Left ventricle myocardium inferior (tissue), 1 donor: Measurements from ENCODE around the gene ANGPT4. TPM values are rescaled to one million over a fixed set of nuclear protein-coding genes. Genes with fewer than 3 reads are reported as not detected.

Source experiments
- DNase-seq: peaks from one replicate; pipeline ENCODE4 v3.0.0-alpha.2; 2020
- H3K27ac ChIP-seq: fragments of 200-600 bp; replicated peaks from 2 replicates; pipeline ENCODE4 v1.8.0; 2021
- H3K27me3 ChIP-seq: fragments of 200-600 bp; 2 replicates; pipeline ENCODE4 v1.8.0; 2021; ENCODE audit warnings: low read depth
- H3K36me3 ChIP-seq: fragments of 200-600 bp; 2 replicates; pipeline ENCODE4 v1.8.0; 2021
- H3K4me1 ChIP-seq: fragments of 200-600 bp; 2 replicates; pipeline ENCODE4 v1.8.0; 2021
- H3K4me3 ChIP-seq: fragments of 200-600 bp; 2 replicates; pipeline ENCODE4 v1.8.0; 2021; ENCODE audit warnings: mild to moderate bottlenecking, moderate library complexity
- H3K9me3 ChIP-seq: fragments of 200-600 bp; replicated peaks from 2 replicates; pipeline ENCODE4 v1.8.0; 2021
- intact Hi-C: fragments of 100-400 bp; cut with micrococcal nuclease; formaldehyde crosslinking; loops from one replicate; pipeline ENCODE4 v1.11.0; 2022
- total RNA-seq: library from RNA; stranded (reverse); fragmentation: NEBNext Ultra II Directional; extraction: Animal tissue kit (Norgen Biotek cat#: 25700); gene quantifications from one replicate; pipeline ENCODE4 v1.2.1, GENCODE V29; 2021
- TF ChIP-seq, protein P1 (sequence below): fragments of 200-600 bp; IDR thresholded peaks from 2 replicates; pipeline ENCODE4 v1.8.0; 2021; ENCODE audit warnings: antibody characterized with exemption, mild to moderate bottlenecking, borderline replicate concordance
- donor health status: DM: no; HTN: yes; CAD: no; lungs with severe emphysema.

Gene ANGPT4
- total RNA-seq, 1 donor from 2014 or later = 0.05 TPM

- DNase-seq = no peak
- Histone ChIP-seq H3K27ac (no peak overlapping the region), H3K4me1 (peaks cover 38% of the 10 kb centered on the region), H3K27me3 (no peaks in the 10 kb centered on the region), H3K9me3 (no peaks in the 10 kb centered on the region), H3K4me3 (no peak overlapping the region), H3K36me3 (no peaks in the 10 kb centered on the region)
- TF ChIP-seq, protein P1, sequence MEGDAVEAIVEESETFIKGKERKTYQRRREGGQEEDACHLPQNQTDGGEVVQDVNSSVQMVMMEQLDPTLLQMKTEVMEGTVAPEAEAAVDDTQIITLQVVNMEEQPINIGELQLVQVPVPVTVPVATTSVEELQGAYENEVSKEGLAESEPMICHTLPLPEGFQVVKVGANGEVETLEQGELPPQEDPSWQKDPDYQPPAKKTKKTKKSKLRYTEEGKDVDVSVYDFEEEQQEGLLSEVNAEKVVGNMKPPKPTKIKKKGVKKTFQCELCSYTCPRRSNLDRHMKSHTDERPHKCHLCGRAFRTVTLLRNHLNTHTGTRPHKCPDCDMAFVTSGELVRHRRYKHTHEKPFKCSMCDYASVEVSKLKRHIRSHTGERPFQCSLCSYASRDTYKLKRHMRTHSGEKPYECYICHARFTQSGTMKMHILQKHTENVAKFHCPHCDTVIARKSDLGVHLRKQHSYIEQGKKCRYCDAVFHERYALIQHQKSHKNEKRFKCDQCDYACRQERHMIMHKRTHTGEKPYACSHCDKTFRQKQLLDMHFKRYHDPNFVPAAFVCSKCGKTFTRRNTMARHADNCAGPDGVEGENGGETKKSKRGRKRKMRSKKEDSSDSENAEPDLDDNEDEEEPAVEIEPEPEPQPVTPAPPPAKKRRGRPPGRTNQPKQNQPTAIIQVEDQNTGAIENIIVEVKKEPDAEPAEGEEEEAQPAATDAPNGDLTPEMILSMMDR = no peak
- intact Hi-C loops = no loop called here
Measured at GRCh38 chr20:846894-847278, 69.2 kb downstream of the ANGPT4 start.

- TF ChIP-seq, protein P1 = no peak
- intact Hi-C loops = no loop called here
- Histone ChIP-seq H3K9me3 (no peaks in the 10 kb centered on the region), H3K4me1 (peaks cover 44% of the 10 kb centered on the region), H3K4me3 (peak overlapping the region; percentile 67), H3K36me3 (no peaks in the 10 kb centered on the region), H3K27ac (no peak overlapping the region), H3K27me3 (peaks cover 6% of the 10 kb centered on the region)
- DNase-seq = no peak
Measured at GRCh38 chr20:845941-846893, 69.9 kb downstream of the ANGPT4 start.

GRCh38 chr20:845226-845868 lies 70.8 kb downstream of the ANGPT4 start:
- DNase-seq = no peak
- no peaks in the 10 kb centered on the region for H3K9me3 ChIP-seq
- peak overlapping the region; percentile 67 for H3K4me3 ChIP-seq
- TF ChIP-seq, protein P1 = no peak
- intact Hi-C loops = no loop called here
- peaks cover 48% of the 10 kb centered on the region for H3K4me1 ChIP-seq
- peaks cover 11% of the 10 kb centered on the region for H3K27me3 ChIP-seq
- H3K27ac ChIP-seq = no peak overlapping the region
- H3K36me3 ChIP-seq = no peaks in the 10 kb centered on the region

- peak; percentile 90 for DNase-seq
- H3K27ac ChIP-seq = peak overlapping the region; percentile 34
- H3K4me1 ChIP-seq = peaks cover 48% of the 10 kb centered on the region
- intact Hi-C loops = no loop called here
- peak overlapping the region; percentile 67 for H3K4me3 ChIP-seq
- TF ChIP-seq, protein P1 = no peak
- peaks cover 11% of the 10 kb centered on the region for H3K27me3 ChIP-seq
- no peaks in the 10 kb centered on the region for H3K9me3 ChIP-seq
- no peaks in the 10 kb centered on the region for H3K36me3 ChIP-seq
Measured at GRCh38 chr20:844473-845225, 71.5 kb downstream of the ANGPT4 start.

- Histone ChIP-seq H3K27me3 (peaks cover 11% of the 10 kb centered on the region), H3K4me1 (peaks cover 48% of the 10 kb centered on the region), H3K27ac (no peak overlapping the region), H3K9me3 (no peaks in the 10 kb centered on the region), H3K36me3 (no peaks in the 10 kb centered on the region), H3K4me3 (no peak overlapping the region)
- intact Hi-C loops = no loop called here
- TF ChIP-seq, protein P1 = no peak
- DNase-seq = no peak
Measured at GRCh38 chr20:843912-844311, 72.2 kb downstream of the ANGPT4 start.
